Fibroblast of lung (primary cell): ENCODE measurements around the gene YKT6.

ENCODE experiments used
- EZH2 ChIP-seq: IDR thresholded peaks from 2 replicates; pipeline ENCODE4 v1.5.1; 2012; ENCODE audit warnings: low read length, control low read depth, mild to moderate bottlenecking; ENCODE audit errors: missing control alignments
- TF ChIP-seq, protein P1 (sequence below), 2 donors: IDR thresholded peaks in 1 of 2; conservative IDR thresholded peaks in 1 of 2; 1 replicate in 1 of 2; 2 replicates in 1 of 2; pipeline ENCODE4 v1.5.1; 2011 to 2012; ENCODE audit warnings: low read length in 2 of 2, control low read depth in 1 of 2, inconsistent platforms in 1 of 2, low read depth in 1 of 2, mild to moderate bottlenecking in 1 of 2

DNA sequence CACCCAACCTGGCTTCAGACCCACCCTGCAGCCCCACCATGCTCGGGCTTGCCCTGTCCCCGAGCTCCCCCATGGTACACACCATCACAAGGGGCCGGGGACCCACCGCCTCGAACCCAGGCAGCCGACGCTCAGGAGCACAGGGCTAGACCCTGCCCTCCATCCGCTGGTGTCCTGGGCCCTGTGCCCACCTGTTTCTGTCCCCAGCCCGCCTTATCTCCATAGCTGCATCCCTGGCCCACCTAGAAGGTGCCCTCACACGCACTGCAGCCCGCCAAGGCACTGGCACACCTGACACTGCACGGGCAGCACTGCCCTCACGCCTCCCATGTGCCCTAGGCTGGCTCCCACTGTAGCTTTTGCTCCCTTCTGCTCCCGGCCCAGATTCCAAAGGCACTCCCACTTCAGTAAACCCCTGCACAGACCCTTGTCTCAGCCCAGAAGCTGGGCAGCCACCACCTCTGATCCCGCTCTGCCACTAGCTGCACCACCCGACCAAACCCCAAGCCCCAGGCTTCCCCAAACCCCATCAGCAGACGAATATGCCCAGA, 17.1 kb downstream of the YKT6 start:
- TF ChIP-seq EZH2: no peak
- TF ChIP-seq, protein P1, sequence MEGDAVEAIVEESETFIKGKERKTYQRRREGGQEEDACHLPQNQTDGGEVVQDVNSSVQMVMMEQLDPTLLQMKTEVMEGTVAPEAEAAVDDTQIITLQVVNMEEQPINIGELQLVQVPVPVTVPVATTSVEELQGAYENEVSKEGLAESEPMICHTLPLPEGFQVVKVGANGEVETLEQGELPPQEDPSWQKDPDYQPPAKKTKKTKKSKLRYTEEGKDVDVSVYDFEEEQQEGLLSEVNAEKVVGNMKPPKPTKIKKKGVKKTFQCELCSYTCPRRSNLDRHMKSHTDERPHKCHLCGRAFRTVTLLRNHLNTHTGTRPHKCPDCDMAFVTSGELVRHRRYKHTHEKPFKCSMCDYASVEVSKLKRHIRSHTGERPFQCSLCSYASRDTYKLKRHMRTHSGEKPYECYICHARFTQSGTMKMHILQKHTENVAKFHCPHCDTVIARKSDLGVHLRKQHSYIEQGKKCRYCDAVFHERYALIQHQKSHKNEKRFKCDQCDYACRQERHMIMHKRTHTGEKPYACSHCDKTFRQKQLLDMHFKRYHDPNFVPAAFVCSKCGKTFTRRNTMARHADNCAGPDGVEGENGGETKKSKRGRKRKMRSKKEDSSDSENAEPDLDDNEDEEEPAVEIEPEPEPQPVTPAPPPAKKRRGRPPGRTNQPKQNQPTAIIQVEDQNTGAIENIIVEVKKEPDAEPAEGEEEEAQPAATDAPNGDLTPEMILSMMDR (conservative IDR thresholded peaks at IDR 0.05 in 1 of 2, IDR thresholded peaks at IDR 0.05 in 1 of 2; ENCODE audit: low read depth in 1 of 2, low read length in 2 of 2): no peak
